Left renal cortex interstitium (tissue), 4 donors: ENCODE measurements around the gene DTNA. TPM values are rescaled to one million over a fixed set of nuclear protein-coding genes. Genes with fewer than 3 reads are reported as not detected.
"Not testable (repeated sequence)": the region's sequence is repeated elsewhere in the genome, so short reads cannot be mapped to it uniquely, and the experiment has no call there.

Experiments used
- DNase-seq, 4 donors: peaks; one replicate each; pipeline ENCODE4 v3.0.0-alpha.2; 2013; ENCODE audit warnings: low read depth in 4 of 4, low spot score in 2 of 4, missing footprints in 1 of 4
- polyA plus RNA-seq, 4 donors: library from polyadenylated mRNA; unstranded; fragments of 120-200 nt; gene quantifications; one replicate each; pipeline ENCODE4 v1.2.1, GENCODE V29; 2013; ENCODE audit not compliant: insufficient read length in 4 of 4

Gene DTNA
- polyA plus RNA-seq, result 10 to 100 TPM; 14.2 to 21.3 (median 18.6) TPM

DNA sequence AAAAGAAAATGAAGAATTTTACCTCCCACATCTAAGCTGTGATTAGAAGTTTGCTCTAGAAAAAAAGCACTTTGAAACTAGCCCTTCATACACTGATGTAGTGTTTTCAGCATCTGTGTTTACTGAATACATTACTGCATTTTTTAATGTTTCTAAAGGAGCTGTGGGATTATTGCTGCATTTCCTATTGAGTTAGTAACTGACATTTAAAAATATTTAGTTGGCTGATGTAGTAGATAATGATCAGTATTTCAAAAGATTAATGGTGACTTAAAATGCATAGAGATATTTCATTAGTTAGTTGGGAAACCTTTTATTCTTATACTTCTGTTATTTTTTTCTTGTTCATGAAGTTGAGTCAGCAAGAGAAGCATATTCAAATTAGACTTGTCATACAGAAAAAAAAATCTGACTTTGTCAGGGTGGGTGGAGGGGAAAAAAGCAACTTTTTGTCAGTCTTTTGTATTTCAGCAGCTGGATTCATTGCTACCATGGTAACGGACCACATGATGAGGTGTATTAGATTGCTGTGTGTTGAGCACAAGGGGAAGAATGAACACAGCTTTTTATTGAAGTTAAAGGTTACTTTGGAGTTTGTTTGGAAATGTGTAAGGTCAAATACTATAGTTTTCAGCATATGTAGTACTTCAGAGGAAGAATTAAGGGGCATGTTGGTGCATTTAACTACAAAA, at the start of gene DTNA:
DTNA (plus strand) TSS at position 549 of the 692 bp plus-strand sequence. CDS start 45,679 bp downstream, outside the sequence.
- DNase-seq, result peak; percentile 53 to 86 (median 71)

DNA sequence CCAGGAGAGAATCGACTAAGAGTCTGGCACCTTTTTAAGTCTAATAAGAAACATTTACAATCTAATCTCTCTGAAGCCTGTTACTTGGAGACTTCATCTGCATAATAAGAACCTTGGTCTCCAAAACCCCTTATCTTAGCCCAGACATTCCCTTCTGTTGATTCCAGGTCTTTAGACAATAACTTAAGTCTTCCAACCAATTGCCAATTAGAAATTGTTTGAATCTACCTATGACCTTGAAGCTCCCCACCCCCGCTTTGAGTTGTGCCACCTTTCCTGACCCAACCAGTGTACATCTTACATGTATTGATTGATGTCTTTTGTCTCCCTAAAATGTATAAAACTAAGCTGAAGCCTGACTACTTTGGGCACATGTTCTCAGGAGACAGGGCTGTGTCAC, 49.5 kb upstream of the DTNA start:
- no peak for DNase-seq

DNA sequence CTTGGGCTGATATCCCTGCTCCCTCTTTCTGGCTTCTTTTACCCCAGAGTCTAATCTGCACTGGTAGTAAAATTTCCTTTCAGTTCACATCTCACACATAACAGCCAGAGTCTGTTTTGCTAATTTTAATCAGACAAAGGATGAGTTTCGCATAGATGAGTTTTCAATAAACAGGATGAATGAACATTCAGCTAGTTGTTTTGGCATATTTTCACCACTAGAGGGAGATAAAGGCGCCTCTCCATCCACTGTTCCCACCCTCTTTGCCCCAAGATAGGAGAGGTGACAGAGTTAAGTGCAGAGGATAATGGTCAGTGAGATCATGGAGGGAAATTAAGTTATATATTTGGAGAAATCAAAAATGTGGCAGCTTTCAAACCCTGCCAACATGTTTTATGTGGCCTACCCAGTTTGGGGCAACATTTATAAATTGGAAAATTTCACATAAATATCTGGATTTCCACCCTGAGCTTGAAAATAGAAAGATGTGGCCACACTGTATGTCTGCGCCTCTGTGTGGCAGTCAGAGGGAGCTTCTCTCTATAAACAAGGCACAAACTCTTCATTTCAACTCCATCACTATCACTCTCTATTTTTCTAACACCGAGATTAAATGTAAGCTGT, 48.5 kb upstream of the DTNA start:
- no peak for DNase-seq

DNA sequence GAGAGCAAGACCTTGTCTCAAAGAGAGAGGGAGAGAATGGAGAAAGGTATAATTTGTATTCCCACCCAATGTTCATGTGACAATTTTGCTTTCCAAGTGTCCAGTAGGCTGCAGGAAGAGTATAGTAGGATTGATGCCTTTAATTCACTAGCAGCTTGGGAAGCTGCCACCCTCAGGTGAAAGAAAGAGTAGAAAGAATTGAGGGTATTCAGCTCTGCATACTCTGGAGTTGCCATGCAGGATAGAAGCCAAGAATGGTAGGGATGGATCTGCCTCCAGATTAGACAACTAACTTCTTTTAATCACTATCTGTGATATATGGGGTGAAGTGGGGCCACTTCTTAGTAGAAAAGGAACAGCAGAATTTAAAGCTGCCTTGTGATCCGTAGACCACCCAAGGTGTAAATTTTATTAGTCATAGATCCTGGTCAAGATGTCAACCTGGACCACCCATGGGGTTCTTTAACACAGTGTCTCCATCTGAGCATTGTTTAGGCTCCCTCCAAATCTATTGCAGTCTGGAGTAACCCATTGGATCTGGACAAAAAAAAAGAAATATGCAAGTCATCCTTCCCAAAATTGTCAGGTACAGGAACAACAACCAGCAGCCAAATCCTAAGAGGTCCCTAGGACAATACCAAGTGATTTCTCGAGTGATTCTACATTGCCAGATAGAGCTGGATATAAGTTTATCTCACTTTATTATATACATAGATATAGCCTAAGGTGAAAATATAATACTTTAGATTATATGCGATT, 33.1 kb upstream of the DTNA start:
- no peak for DNase-seq

DNA sequence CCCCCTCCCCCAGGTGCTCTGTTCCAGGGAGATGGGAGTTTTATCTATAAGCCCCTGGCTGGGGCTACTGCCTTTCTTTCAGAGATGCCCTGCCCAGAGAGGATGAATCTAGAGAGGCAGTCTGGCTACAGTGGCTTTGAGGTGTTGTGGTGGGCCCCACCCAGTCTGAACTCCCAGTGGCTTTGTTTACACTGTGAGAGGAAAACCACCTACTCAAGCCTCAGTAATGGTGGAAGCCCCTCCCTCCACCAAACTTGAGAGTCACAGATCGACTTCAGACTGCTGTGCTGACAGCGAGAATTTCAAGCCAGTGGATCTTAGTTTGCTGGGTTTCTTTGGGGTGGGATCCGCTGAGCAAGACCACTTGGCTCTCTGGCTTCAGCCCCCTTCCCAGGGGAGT, 20.3 kb upstream of the DTNA start:
- not testable (repeated sequence) for DNase-seq

DNA sequence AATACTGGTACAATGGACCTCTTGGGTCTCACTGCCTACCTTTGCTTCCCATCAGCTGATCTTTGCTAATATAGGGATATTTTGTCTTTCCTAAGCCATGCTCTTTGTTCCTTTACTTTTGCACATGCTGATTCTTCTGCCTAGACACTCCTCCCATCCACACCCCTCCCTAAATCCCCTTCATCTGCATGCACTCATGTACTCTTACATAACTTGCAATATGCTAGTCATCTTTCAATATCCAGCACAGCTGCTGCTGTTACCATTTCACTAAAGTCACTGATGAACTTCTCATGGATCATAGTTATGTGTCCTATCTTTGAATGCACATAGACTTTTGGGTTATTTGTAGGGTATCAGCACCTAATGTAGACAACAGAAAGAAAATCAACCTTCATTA, 18.5 kb upstream of the DTNA start:
- DNase-seq, result no peak

DNA sequence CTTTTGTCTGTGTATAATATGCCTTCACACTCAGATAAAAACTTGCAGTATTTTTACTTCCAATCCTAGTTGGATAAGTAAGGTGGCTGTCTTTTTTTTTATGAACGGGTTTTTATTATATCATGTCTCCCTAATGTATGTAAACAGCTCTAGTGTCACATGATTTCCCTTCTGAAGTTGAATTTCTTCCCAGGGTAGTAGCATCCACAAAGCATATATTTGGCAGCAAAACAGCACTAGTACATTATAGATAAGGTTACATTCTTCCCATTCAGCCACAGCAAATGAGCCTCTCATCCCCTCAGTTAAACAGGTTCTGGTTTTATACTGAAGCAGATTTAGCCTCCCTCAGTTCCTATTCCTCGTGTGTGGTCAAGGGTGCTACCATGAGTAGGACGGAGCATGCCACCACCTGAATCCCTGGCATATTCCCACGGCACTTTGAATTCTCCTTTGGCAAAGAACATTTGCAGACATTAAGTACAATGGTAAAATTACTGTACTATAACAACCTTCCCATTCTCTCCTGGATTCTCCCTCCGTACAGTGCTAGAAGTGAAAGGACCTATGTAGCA, 15.4 kb upstream of the DTNA start:
- no peak for DNase-seq

DNA sequence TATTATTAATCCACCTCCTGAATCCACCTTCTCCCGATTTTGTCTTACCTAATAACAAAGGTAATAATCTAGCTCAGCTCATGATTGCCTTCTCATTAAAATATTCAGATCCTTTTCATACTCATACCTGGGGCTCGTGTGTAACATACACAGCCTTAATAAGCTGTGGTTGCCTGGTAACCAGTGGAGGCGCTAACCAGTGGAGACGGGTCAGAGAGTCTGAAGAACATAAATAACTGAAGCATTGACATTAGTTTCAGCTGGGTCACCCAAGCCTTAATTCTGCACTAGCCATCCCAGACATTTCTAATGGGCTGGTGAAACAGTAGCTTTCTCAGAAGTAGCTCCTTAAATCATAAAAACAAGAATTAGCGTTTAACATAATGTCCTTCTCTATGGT, 14.8 kb upstream of the DTNA start:
- DNase-seq, result peak in 2 of 4 donors; percentile 48 to 58

DNA sequence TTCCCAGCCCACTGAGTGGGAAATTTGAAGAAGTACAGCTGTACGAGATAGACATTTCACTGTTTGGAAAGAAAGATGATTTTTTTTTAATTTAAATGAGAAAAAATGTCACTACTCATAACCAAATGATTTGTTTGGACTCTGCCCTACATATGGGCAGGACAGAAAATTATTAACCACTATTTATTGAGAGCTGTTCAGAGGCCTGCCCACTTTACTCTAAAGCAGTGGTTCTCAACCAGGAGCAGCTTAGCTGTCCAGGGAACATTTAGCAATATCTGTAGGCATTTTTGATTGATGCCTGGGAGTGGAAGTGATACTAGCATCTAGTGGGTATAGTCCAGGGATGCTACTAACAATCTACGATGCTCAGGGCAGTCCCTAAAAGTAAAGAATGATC, 13.4 kb upstream of the DTNA start:
- DNase-seq, result no peak

DNA sequence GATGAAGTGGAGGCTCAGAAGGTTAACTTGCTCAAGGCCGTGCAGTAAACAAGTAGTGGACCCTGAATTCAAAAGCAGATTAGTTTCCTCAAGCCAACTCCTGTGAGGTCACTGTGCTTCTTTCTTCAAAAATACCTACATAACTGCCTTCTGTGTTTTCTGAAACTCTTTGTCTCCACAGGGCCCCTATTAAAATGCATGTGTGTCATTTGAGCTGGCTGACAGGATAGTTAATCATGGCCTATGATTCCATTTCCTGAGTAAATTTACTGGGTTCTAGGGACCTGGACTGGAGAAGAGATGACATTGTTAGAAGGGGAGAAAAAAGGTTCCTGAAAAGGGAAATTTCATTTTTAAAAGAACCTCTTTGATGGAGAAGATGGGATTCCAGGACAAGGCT, 12.9 kb upstream of the DTNA start:
- no peak for DNase-seq

DNA sequence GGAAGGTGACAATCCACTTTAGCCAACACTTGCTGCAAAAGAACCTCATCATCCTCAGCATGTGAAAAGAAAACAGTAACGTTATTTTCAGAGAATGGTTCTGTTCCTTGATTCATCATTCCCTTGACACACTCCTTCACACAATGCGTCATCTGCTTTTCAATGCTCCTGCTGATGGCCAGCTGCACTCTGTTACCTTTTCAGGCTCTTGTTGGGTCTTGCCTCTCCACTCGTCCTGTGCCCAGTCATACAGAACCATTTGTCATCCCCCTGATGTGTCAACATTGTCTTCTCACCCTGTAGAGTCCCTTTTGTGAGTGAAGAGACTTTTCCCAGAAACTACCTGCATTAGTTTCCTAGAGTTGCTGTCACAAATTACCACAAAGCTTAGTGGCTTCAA, 12.2 kb upstream of the DTNA start:
- DNase-seq, result no peak

DNA sequence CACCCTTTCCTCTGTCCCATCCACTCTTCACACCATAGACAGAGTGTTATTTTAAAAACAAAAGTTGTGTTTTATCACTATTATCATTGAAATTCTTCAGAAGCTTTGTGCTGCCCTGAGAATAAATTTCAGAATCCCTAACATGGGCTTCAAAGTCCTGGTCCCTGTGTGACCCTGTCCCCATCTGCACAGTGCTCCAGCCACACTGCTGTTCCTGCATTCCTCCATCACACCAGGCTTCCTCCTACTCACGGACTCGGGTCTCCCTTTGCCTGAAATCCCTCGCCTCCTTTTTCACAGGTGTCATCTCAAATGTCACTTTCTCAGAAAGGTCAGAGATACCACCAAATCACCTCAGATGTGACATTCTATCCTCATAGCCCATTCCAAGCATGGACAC, 8.2 kb upstream of the DTNA start:
- no peak for DNase-seq

DNA sequence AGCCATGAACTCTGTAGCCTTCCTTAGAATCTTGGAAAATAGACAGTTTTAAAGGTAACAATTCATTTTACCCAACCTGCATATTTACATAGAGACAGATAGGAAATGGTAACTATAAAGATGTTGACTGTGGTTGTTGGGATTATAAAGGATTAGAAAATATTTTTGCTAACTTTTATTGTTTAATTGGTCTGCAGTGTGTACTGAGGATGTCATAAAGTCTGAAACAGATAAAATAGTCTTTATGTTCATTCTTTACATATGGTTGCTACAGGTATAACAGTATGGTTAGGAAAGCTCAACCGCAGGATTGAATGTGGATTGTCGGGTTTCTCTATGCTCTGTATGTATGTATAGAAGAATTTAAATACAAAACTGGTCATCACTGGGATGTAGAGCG, 7.3 kb upstream of the DTNA start:
- no peak for DNase-seq

DNA sequence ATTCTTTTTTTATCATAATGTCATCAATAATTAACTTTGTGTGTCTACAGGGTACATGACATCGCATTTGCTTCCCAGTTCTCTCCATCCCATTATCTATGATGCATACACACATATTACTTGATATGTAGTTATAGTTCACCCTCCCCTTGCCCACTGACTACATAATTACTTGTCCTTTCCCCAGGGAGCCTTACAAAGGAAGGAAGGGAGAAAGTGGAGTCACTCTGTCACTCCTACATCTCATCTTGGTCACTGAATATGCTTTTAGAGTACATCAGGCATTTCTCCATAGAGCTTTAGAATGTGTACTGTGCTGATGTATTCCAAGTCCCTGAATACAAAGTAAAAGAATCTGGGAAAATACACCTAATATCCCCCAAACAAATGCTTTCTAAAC, 6.0 kb upstream of the DTNA start:
- DNase-seq, result no peak

DNA sequence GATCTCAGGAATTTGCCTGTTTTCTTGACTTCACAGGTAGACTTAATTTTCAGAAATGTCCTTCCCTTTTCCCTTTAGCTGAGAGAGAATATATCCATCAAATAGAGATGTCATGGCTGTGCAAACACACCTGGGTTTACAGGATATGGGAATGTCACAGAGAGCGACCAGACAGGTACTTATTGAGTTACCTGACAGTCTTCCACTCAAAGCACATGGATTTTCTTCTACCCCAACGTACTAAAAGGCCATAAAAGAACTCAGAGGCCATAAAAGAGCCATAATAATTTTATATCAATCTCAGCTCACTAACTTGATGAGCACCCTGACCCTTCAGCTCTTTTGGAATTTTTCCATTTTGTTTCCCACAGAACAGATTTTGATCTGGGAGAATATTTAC, 5.3 kb upstream of the DTNA start:
- DNase-seq, result no peak

DNA sequence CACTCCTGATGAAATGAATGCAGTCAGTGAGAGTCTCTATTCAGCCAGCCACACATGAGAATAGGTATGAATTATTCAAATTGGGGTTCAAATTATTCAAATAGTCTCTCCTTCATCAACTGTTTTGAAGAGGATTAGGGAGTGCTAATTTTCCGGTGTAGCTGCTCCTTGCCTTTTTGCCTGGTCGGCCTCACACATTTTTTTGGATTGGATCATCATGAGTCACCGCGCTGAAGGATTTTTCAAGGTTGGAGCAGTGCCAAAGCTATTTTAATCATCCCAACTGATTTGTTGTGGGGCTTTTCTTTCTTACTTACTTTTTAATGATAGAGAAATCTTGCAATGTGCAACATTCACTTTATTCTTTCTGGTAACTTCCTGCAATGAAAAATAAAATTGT, 2.4 kb upstream of the DTNA start:
- DNase-seq, result peak in 1 of 4 donors; percentile 62

DNA sequence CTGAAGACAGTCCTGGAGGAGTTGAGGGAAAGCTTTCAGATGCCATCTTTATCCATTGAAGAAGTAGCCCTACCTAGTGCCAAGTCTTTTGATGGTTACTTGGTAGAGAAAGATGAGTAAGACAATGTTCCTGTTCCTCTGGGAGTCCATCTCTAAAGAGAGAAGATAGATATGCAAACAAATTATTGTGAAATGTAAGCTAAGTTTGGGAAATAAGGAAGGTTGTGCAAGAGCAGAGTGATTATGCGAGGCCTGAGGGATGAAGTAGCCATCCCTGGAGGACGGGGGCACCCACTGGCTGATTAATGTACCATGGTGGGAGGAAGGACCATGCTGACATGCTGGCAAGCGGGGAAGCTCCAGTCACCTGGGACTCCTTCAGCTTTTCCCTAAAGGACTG, 994 bp upstream of the DTNA start:
- no peak for DNase-seq

DNA sequence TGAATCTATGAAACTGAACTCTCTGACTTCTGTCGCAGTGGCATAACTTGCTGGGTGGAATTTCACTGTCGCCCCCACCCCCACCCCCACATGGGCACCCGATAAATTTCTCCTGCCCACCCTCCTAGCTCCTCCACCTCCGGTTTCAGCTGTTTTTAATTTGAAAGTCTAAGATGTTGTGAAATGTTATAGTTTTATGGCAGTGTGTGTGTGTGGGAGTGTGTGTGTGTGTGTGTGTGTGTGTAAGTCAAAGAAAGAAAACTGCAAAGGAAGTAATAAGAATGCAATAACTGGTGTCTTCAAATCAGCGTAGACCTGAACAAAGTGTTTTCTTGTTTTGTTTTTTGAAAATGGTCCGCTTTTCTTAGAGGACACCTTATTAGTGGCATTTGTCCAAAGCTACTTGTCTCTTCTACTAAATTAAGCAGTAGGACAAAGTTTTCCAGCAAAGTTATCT, 388 bp downstream of the DTNA start:
- DNase-seq, result peak in 1 of 4 donors; percentile 36

DNA sequence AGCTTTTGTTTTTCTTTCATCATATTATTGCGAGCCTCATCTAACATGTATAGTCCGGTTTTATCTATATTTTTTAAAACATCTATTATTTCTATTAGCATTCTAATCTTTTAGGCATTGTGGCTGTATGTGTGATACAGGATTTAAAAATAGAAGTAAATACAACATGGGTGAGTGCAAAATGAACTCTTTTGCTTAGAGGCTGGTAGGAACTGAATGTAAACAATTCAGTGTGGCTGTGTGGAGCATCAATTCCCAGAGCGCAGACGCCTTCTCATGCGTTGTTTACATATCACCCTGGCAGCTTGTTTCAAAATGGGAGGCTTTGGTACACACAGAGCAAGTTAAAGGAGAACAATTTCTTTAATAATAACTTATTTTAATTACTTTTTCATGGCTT, 836 bp downstream of the DTNA start:
- peak in 3 of 4 donors; percentile 34 to 48 (median 35) for DNase-seq

DNA sequence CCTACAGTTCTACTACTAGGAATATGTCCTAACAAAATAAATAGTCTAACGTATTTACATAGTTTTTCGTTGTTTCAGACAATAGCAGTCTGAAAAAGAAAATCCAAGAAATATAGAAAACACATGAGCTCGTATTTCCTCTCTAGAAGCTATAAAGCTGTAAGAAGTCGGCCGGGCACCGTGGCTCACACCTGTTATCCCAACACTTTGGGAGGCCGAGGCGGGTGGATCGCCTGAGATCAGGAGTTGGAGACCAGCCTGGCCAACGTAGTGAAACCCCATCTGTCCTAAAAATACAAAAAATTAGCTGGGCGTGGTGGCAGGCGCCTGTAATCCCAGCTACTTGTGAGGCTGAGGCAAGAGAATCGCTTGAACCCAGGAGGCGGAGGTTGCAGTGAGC, 6.0 kb downstream of the DTNA start:
- not testable (repeated sequence) for DNase-seq

DNA sequence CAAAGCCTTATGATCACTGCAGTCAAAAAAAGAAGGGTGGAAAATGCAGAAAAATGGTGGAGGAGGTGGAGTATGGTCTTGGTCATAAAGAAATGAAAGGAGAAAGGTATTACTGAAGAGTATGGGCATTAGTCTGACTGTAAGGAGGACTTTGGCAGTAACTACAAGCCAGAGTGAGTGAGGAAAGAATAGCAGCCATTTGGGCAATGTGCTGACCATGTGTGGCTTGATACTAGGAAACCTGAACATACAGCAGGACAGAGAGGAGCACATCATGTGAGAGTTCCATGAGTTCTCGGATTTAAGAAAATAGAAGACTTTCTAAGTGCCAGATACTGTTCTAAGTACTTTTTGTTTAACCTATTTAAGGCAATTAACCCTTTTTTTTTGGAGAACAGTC, 8.5 kb downstream of the DTNA start:
- no peak for DNase-seq
